ENCODE results near the gene DIPK1C.

DNA sequence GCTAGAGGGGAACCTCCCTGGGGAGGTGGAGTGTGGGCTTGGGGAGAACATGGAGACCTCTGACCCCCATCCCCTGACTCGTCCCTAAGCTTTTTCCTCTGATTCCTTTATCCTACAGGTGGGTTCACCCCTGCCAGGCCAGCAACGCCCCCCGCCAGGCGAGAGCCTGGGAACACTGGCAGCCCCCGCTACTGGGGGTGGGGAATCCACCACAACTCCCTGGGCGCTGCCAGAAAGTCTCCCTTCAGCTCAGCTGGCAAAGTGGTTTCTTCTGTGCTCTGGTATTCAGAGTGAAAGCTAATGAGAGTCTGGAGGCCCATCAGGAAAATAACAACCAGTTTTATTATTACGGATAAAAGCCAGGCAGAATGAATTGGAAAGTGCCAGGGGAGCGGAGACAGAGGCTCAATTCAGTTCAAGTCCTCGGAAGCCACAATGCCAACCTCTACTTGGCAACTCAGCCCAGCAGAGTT, 2.8 kb downstream of the DIPK1C start:
- no peak for TF ChIP-seq POLR2A (IDR thresholded peaks at IDR 0.05)
- TF ChIP-seq, protein P1, sequence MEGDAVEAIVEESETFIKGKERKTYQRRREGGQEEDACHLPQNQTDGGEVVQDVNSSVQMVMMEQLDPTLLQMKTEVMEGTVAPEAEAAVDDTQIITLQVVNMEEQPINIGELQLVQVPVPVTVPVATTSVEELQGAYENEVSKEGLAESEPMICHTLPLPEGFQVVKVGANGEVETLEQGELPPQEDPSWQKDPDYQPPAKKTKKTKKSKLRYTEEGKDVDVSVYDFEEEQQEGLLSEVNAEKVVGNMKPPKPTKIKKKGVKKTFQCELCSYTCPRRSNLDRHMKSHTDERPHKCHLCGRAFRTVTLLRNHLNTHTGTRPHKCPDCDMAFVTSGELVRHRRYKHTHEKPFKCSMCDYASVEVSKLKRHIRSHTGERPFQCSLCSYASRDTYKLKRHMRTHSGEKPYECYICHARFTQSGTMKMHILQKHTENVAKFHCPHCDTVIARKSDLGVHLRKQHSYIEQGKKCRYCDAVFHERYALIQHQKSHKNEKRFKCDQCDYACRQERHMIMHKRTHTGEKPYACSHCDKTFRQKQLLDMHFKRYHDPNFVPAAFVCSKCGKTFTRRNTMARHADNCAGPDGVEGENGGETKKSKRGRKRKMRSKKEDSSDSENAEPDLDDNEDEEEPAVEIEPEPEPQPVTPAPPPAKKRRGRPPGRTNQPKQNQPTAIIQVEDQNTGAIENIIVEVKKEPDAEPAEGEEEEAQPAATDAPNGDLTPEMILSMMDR (IDR thresholded peaks at IDR 0.05), result no peak
- TF ChIP-seq EP300 (IDR thresholded peaks at IDR 0.05), result no peak

Measured in tibial nerve (tissue), 4 donors.